Measurements from ENCODE around the gene KNDC1.
"Not testable (repeated sequence)": the region's sequence is repeated elsewhere in the genome, so short reads cannot be mapped to it uniquely, and the experiment has no call there.

KNDC1 gene

DNA sequence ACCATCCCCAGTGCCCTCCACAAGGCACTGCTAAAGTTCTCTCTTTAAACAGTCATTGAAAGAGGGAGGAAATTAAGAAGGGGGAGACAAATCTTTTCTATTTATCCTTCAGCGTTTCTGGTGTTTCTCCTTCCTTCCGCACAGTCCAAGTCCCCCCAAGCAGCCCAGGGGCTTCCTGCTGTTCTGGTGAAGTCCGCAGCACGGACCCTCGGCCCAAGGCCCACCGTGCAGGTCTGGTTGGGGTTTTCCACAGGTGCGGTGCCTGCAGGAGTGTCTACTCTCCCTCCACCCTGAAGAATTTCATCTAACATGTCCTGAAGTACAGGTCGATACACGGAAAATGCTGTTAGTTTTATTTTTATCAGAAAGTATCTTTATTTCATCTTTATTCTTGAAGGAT, 34.1 kb upstream of the KNDC1 start:
- DNase-seq = no peak

- DNase-seq = no peak
Observed at GRCh38 chr10:133126431-133127290, 33.4 kb upstream of the KNDC1 start.

DNA sequence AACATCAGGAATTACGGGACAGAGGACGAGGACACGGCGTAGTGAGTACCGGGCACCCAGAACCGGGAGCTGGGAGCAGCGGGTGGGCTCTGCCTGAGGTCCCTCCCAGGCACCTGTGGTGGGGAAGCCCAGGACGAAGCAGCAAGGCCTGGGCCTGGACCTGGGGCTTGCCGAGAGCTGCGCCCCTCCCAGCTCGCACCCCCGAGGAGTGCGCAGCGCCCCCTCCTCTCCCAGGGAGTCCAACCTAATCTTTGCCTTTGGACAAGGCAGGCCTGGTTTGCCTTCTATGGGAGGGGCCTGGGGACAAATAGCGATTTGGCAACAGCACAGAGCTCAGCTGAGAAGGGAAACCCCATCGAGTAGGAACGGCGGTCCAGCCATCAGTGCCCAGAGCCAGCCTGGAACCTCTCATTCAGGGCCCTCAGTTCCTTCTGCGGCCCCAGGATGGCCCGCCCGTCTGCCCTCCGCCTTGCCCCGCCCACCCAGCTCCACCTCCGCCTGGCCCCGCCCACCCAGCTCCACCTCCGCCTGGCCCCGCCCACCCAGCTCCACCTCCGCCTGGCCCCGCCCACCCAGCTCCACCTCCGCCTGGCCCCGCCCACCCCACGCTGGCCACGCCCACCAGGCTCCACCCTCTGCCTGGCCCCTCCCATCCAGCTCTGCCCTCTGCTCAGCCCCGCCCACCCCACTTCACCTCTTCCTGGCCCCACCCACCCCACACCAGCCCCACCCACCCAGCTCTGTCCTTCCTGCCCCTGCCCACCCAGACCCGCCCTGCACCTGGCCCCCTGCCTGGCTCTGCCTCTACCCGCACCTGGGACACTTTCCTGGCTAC, 32.5 kb upstream of the KNDC1 start:
- no peak for DNase-seq

GRCh38 chr10:133128126-133129070, 31.6 kb upstream of the KNDC1 start:
- no peak for DNase-seq

DNA sequence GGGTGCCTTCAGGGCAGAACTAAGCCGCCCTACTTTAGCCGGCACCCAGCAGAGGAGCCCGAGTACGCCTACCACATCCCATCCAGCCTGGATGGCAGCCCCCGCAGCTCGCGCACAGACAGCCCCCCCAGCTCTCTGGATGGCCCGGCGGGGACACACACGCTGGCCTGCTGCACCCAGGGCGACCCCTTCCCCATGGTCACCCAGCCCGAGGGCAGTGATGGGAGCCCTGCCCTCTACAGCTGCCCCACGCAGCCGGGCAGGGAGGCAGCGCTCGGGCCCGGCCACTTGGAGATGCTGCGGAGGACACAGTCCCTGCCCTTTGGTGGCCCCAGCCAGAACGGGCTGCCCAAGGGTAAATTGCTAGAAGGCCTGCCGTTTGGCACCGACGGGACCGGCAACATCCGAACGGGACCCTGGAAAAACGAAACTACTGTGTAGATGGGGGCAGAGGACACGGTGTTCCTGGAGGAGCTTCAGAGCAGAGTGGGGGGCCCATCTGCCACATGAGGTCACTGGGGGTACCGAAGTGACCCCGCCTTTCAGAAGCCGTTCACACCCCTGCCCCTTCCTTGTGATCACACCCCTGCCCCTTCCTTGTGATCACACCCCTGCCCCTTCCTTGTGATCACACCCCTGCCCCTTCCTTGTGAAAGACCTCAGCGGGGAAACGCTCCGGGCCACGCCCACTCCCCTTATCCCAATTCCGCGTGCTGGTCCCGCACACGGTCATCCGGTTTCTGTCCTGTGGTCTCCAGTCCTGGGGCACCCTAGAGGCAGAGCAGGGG, 30.8 kb upstream of the KNDC1 start:
- DNase-seq = no peak

GRCh38 chr10:133129859-133130495, 30.0 kb upstream of the KNDC1 start:
- no peak for DNase-seq

DNA sequence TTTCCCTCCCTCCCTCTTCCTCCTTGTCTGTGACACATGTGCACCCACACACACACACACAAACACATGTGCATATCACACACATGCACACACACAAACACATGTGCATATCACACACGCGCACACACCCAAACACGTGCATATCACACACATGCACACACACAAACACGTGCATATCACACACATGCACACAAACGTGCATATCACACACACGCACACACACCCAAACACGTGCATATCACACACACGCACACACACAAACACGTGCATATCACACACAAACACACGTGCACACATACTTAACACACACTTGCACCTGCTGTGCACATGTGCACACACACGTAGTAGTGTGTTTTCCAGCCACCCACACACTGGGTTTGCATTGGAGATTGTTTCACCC, 29.4 kb upstream of the KNDC1 start:
- no peak for DNase-seq

DNA sequence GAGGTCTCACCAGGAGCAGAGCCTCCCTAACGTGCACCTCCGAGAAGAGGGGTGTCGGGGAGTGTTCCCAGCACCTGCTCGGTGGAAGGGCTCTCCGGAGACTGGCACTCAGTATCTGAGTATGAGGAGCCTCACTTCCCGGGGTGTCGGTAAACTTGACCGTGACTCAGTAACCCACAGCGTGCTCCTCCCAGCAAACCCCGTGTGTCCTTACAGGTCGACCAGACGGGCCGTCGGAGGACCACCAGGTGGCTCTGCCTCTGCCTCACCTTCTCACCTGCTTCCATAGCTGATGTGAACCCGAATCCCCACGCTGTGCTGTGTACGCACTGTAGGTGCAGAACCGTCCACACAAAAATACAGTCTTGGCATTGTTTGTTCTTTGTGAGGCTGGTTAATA, 29.0 kb upstream of the KNDC1 start:
- DNase-seq = no peak

DNA sequence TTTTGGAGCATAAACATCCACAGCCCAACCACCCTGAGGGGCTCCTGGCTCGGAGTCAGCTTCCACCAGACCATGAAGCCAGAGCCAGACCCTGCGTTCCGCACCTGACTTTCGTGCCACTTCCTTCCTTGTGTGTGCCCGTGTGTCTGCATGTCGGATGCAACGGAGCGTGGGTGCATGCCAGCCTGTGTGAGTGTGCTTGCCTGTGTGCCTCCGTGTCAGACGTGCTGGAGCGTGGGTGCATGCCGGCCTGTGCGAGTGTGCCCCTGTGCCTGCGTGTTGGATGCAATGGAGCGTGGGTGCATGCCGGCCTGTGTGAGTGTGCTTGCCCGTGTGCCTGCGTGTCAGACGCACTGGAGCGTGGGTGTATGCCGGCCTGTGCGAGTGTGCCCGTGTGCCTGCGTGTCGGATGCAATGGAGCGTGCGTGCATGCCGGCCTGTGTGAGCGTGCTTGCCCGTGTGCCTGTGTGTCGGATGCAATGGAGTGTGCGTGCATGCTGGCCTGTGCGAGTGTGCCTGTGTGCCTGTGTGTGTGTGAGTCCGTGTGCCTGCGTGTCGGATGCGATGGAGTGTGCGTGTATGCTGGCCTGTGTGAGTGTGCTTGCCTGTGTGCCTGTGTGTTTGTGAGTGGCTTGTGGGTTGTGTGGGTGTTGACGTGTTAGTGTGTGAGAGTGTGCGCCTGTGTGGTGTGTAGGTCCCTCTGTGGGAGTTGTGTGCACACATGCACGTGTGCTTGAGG, 28.1 kb upstream of the KNDC1 start:
- no peak for DNase-seq

- DNase-seq = no peak
Observed at GRCh38 chr10:133132473-133133291, 27.3 kb upstream of the KNDC1 start.

DNA sequence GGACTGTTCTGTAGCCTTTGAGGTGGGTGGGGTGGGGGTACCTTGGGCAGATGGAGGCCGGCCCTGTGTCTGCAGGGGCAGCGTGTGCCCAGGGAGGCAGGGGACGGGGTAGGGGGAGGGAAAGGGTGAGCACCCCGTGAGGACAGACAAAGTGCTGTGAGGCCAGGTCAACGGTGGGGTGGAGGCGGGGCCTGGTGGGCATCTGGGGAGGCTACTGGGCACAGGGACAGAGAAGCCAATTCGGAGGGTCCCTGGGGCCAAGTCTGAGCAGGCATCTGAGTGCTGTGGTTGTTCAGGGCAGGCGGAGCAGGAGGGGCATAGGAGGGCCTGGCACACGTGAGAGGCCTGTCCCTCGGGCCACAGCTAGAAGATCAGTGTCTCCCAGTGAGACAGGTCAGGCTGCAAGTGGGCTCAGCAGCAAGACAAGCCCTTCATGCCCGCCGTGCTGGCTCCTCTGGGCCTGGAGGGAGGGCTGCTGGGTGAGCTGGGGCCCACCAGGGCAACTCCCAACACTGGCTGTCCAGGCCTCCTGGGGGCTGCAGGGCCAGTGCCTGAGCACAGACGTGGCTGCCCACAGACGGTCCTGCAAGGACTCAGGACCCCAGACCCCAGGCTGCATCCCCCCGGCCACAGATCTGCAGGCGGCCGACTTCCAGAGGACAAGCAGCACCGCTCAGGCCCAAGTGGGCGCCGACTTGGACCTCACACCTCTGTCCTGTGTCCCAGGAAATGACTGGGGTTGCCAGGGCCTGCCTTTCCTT, 26.4 kb upstream of the KNDC1 start:
- DNase-seq = no peak

DNA sequence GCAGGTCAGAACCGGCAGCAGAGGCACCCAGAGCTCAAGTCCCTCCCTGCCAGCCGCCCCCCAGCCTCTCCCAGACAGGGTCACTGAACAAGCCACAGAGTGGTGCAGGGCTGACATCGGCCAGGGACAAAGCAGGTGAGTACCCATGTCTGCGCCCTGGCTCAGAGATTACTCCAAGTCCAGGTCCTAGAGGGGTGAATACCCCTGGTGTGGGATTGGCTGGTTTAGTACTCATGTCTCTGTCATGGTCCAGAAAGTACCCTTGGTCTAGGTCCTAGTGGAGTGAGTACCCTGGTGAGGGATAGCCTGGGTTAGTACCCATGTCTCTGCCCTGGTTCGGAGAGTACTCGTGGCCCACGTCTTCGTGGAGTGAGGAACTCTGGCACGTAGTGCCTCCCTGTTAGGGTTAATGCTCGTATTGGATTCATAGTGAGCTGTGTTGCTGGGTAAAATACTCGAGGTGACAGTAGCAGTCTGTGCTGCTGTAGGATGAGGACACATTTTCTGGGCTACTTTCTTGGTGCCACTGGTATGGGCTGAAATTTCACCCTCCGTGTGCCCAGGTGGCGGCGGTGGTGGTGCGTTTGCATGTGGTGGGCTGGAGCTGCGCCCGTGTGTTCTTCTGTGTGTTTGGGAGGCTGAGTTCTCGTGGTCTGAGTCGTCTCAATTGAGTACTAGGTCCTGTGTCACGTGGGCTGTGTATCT, 25.5 kb upstream of the KNDC1 start:
- DNase-seq = no peak

- DNase-seq = no peak
Observed at GRCh38 chr10:133135116-133135465, 24.9 kb upstream of the KNDC1 start.

DNA sequence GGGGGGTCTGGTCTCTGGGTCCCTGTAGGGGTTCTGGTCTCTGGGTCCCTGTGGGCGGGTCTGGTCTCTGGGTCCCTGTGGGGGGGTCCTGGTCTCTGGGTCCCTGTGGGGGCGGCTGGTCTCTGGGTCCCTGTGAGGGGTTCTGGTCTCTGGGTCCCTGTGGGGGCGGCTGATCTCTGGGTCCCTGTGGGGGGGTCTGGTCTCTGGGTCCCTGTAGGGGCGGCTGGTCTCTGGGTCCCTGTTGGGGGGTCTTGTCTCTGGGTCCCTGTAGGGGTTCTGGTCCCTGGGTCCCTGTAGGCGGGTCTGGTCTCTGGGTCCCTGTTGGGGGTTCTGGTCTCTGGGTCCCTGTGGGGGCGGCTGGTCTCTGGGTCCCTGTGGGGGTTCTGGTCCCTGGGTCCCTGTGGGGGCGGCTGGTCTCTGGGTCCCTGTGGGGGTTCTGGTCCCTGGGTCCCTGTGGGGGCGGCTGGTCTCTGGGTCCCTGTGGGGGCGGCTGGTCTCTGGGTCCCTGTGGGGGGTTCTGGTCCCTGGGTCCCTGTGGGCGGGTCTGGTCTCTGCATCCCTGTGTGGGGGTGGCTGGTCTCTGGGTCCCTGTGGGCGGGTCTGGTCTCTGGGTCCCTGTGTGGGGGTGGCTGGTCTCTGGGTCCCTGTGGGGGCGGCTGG, 22.4 kb upstream of the KNDC1 start:
- DNase-seq = not testable (repeated sequence)

DNA sequence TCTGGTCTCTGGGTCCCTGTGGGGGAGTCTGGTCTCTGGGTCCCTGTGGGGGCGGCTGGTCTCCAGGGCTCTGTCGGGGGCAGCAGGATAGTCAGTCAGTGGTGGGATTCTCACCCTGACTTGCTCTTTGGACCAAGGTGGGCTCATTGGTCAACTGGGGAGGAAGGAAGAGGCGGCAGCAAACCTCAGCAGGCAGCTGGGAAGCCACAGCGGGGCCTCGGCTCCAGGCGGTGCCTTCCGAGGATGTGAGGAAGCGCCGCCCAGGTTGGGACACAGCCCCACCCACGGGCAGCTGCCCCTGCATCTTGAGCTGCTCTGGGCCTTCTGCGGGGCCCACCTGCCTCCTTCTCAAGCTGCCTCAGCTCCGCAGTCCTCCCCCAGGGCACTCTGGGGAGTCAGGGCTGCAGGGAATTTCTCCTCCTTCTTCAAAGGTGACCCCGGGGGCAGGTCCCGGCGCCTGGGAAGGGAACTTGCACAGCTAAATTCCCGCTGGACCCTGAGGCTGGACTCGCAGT, 20.4 kb upstream of the KNDC1 start:
- no peak for DNase-seq

DNA sequence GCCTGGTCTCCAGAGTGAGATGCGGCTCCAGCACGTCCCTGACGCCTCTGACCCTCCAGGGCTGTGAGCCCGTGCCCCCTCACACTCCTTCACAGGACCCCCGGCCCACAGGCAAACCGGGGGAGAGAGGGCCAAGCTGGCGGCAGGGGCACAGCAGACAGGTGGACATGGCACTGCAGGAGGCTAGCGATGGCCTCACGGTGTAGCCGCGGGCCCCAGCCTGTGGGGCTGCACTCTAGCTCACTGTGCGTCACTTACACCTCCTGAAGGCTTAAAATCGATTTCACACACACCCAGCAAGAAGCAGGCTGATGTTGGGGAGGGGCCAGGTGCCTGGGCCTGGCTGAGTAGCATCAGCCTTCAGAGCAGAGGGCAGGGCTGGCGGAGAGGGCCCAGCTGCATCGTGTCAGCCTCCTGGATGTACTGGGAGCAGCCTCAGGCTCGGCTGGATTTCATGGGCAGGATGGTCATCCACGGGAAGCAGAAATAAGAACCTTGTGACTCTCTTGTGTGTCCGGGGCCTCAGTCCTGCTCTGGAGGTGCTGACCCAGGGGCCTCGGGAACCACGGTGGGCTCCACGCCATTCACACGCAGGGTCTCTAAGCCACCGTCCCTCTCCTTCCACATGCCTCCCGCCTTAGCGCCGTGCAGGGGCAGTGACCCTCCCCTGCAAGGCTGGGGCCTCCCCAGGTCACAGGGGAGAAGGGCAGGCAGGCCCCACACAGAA, 19.4 kb upstream of the KNDC1 start:
- no peak for DNase-seq

Measured in Kasumi-1 (cell line).